Chondrocyte (in vitro differentiated cells): ENCODE measurements around the gene HIP1R. TPM values are rescaled to one million over a fixed set of nuclear protein-coding genes. Genes with fewer than 3 reads are reported as not detected.

Source experiments
- DNase-seq: peaks from one replicate; pipeline ENCODE4 v3.0.0; 2021; ENCODE audit warnings: mixed read lengths, low spot score
- H3K27ac Mint-ChIP-seq: one replicate; pipeline ENCODE4 v1.8.0; 2021; ENCODE audit warnings: mild to moderate bottlenecking, moderate library complexity, mixed read lengths; ENCODE audit not compliant: unreplicated experiment
- H3K27me3 Mint-ChIP-seq: 2 replicates; pipeline ENCODE4 v1.8.0; 2021; ENCODE audit warnings: low read depth, mixed read lengths
- H3K36me3 Mint-ChIP-seq: 2 replicates; pipeline ENCODE4 v1.8.0; 2021; ENCODE audit warnings: low read depth, mixed read lengths
- H3K4me1 Mint-ChIP-seq: 2 replicates; pipeline ENCODE4 v1.8.0; 2021; ENCODE audit warnings: low read depth, mild to moderate bottlenecking, mixed read lengths
- H3K4me3 Mint-ChIP-seq: one replicate; pipeline ENCODE4 v1.8.0; 2021; ENCODE audit warnings: mild to moderate bottlenecking, moderate library complexity, mixed read lengths; ENCODE audit not compliant: unreplicated experiment
- H3K9me3 Mint-ChIP-seq: 2 replicates; pipeline ENCODE4 v1.8.0; 2021; ENCODE audit warnings: low read depth, mixed read lengths
- CTCF ChIP-seq: fragments of 200-600 bp; sonication (generic); IDR thresholded peaks from 2 replicates; pipeline ENCODE4 v1.5.0; 2021; ENCODE audit warnings: antibody characterized with exemption, mild to moderate bottlenecking, moderate library complexity
- total RNA-seq: library from RNA; stranded (reverse); gene quantifications from 3 replicates; pipeline ENCODE4 v1.2.1, GENCODE V29; 2021

Gene HIP1R
- total RNA-seq, 1 donor from 2014 or later: 13.8 TPM

GRCh38 chr12:122858591-122859302, 23.5 kb downstream of the HIP1R start:
- Mint-ChIP-seq H3K9me3 (no peaks in the 10 kb centered on the region), H3K27me3 (no peaks in the 10 kb centered on the region), H3K4me3 (no peak overlapping the region), H3K4me1 (no peaks in the 10 kb centered on the region), H3K36me3 (no peaks in the 10 kb centered on the region), H3K27ac (no peak overlapping the region)
- TF ChIP-seq CTCF: no peak
- DNase-seq: peak; percentile 71

- no peak overlapping the region for H3K4me3 Mint-ChIP-seq
- no peak overlapping the region for H3K27ac Mint-ChIP-seq
- H3K27me3 Mint-ChIP-seq: no peaks in the 10 kb centered on the region
- no peaks in the 10 kb centered on the region for H3K9me3 Mint-ChIP-seq
- no peak for TF ChIP-seq CTCF
- no peak for DNase-seq
- no peaks in the 10 kb centered on the region for H3K4me1 Mint-ChIP-seq
- H3K36me3 Mint-ChIP-seq: peaks cover 2% of the 10 kb centered on the region
These were observed 24.2 kb downstream of the HIP1R start for GRCh38 chr12:122859303-122860039.

- Mint-ChIP-seq H3K27me3 (no peaks in the 10 kb centered on the region), H3K36me3 (peaks cover 6% of the 10 kb centered on the region), H3K4me3 (no peak overlapping the region), H3K9me3 (no peaks in the 10 kb centered on the region), H3K4me1 (no peaks in the 10 kb centered on the region), H3K27ac (no peak overlapping the region)
- DNase-seq: no peak
- TF ChIP-seq CTCF: peak; percentile 89
These were observed 25.0 kb downstream of the HIP1R start for GRCh38 chr12:122860040-122860853.

GRCh38 chr12:122860854-122861586, 25.8 kb downstream of the HIP1R start:
- Mint-ChIP-seq H3K27me3 (no peaks in the 10 kb centered on the region), H3K9me3 (no peaks in the 10 kb centered on the region), H3K36me3 (peaks cover 6% of the 10 kb centered on the region), H3K4me3 (no peak overlapping the region), H3K27ac (no peak overlapping the region), H3K4me1 (no peaks in the 10 kb centered on the region)
- TF ChIP-seq CTCF: no peak
- DNase-seq: no peak
